ELR (cell line): ENCODE measurements around the gene ST6GALNAC6.

Experiments
- DNase-seq: peaks from one replicate; pipeline ENCODE4 v3.0.0-alpha.2; 2015; ENCODE audit warnings: low read depth

The ST6GALNAC6 gene

GRCh38 chr9:127916720-127917581 lies 17.5 kb upstream of the ST6GALNAC6 start, which contains the start of gene ST6GALNAC4:
Gene ST6GALNAC4, minus strand, starts transcription at chr9:127917041. Its CDS starts 622 bp downstream, at chr9:127916419.
- DNase-seq, result peak; percentile 90

DNA sequence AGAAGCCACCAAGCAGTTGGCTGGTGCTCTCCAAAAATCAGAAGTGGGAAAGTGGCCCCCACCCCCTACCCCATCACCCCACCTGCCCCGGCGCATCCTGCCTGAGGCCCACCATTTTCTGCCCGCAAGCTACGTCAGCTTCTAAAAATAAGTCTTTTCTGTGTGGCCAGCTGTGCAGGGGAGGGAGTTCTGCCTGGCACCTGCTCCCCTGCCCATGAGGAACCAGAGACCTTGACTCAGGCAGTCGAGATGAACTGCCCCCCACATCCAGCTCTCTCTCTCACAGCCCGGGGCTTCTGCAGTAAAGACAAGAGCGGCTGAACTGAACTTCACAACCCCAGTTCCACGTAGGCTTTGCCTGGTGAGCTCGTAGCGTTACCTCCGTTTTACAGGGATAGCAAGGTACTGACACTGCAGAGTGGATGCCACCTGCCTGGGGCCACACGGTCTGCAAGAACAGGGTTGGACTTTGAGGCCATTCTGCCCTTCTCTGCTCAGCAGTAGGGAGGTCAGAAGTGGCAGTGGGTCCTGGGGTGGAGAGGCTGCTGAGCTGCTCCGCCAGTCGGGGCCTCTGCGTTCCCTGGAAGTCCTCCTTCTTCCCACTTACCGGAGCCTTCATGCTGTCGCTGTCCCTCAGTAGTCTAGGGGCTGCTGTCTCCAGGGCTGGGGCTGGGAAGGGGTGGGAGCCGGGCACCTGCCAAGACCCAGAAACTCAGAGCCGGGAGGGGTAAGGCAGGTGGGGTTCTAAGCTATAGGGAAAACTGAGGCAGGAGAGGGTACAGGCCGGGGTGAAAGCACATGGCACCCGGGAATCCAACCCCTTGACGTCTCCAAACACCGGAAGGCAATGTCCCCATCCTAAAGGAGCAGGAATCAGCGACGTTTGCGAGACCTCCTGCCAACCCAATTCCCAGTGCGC lies 16.7 kb upstream of the ST6GALNAC6 start:
- DNase-seq, result no peak

DNA sequence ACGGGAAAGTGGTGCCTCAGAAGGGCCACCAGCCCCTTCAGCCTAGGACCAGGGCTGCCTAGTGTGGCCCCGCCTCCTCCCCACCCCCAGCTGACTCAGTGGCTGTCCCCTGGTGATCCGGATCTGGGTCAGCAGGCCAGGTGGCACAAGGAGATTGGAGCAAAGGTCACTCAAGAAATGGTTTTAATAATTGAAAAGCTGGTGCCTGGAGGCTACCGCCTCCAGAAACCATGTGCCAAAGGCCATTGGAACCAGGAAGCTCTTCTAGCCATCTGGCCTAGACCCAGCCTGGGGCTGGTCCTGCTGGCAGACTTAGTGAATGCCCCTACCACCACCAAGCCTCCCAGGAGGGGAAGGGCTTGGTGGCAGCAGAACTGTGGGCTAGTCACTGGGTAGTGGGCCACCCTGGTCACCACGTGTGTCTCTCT lies 15.9 kb upstream of the ST6GALNAC6 start:
- DNase-seq, result no peak

- no peak for DNase-seq
These were observed 14.3 kb upstream of the ST6GALNAC6 start for GRCh38 chr9:127913682-127914081.

DNA sequence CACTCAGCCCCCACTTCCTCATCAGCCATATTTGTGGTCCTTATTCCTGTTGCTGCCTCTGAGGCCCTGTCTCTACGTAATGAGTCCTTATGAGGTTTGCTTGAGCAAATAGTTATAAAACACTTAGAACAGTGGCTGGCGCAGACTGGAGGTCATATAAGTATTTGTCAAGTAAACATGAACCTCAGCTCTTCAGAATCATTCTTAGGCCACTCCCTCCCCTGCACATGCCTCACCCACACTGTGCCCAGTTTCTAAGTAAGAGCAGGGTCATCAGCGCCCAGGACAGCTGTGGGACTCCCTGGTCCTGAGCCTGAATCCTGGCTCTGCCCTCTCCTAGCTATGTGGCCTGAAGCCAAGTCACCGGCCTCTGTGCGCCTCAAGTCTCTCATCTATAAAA lies 13.5 kb upstream of the ST6GALNAC6 start:
- DNase-seq, result no peak

DNA sequence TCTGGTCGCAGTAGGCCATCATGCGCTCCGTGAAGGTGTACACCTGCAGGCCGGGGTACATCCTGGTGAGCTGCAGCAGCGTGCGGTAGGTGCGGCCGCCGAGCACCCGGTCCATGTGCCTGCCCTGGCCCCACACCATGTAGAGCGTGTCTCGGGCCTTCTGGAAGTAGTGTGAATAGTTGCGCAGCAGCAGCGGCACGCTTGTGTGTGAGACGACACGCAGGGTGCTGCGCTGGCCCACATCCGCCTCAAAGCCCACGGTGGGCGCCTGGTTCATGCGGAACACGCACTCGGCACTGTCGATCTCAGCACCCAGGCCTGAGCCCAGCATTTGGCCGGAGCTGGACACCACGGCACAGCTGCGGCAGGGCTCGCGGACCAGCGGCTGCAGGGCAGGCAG lies 12.9 kb upstream of the ST6GALNAC6 start:
- no peak for DNase-seq

DNA sequence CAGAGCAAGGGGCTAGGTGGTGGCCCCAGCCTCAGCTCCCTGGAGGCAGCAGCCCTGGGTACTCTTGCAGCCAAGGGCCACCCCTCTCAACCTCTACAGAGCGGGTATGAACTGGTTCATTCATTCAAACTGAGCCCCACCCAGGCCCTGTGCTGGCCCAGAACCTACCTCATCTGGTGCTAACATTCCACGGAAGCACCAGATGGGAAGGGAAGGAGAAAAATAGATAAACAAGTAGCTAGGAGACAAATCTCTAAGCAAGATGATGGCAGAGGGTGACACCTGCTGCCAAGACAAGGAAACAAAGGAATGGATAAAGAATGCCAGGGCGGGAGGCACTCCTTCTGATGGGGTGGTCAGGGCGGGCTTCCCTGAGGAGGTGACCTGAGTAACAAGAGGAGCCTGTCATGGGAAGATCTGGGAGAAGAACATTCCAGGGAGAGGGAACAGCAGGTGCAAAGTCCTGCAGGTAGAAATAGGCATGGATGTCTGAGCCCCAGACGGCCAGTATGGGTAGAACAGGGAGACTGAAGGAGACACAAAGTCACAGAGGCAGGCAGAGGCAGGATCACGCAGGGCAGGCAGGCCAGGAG lies 11.3 kb upstream of the ST6GALNAC6 start:
- peak; percentile 51 for DNase-seq

GRCh38 chr9:127909839-127910273 lies 10.5 kb upstream of the ST6GALNAC6 start:
- no peak for DNase-seq

DNA sequence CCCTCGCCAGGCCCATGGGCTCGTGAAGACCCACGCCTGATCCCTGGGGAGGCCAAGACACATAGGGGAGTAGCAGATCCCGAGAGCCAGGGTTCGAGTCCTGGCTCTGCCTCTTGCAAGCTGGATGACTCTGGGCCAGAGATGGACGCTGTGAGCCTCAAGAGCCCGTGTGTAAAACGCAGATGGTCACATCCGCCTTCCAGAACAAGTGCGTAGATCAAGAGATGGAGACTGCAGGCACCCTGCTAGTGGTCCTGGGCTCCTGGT lies 9.2 kb upstream of the ST6GALNAC6 start:
- no peak for DNase-seq

GRCh38 chr9:127907867-127908659 lies 8.7 kb upstream of the ST6GALNAC6 start:
- DNase-seq, result no peak

DNA sequence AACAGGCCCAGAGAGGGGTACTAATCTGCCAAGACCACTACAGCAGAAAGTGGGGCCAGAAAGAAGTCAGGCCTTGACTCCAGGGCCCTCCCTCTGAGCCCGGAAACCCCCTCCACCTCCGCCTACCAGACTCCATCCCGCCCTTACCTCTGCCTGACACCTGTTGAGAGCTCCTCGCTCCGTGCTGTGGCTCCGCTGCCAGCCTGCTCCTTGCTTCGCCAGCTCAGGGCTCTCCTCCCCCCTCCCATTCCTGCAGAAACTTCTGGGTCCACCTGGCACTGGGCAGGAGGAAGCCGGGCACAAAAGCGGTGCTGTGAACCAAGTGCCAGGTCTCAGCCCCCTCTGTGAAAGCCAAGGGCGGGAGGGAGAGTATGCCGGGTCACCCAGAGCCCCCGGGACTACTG lies 6.4 kb upstream of the ST6GALNAC6 start:
- no peak for DNase-seq

DNA sequence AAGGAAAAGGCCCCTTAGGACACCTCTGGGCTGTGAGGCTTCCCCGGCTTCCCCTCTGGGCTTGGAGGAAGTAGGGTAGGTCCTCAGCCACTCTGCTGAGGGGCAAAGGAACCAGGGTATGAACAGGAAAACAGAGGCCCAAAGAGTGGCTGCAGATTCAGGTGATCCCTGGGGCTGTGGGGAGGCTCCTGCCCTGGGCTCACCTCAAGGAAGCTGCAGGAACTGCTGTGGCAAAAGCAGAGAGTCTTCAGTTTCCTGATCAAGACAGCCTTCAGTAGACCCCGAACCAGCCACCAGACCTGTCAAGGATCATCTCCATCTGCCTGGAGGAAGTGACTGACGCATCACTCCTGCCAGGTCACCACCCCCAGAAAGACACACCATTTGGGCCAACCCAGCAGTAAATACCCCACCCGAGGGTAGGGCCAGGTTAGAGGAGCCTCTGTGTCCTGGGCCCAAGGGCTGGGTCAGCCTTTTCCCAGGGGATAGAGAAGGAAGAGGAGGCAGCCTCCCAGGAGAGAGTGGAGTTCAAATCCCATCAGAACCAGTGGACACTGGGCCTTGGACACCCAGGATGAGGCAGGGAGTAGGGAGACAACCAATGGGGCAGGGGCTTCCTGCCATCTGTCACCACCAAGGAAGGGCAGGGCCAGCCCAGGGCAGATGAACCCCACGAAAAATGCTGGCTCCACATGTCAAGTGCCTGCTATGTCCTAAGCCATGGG lies 5.8 kb upstream of the ST6GALNAC6 start:
- DNase-seq, result no peak

DNA sequence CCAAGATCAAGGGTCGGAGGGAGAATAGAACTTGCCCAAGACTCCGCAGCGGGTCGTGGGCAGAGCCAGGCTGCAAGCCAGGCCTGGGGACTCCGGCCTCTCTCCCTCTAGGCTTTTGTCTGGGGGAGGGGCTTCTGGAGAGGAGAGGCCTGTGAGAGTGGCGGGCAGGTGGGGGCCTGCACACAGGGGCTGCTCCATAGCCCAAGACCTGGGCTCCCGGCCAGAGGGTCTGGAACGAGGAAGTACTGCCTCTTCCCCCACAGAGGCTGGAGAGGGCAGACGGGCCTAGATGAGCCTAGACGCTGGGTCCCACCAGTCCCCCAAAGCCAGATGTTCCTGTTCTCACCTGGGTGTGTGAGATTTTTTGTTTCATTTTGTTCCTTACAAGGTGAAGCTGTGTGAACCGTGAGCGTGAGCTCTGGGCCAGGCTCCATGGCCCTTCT lies 5.2 kb upstream of the ST6GALNAC6 start:
- no peak for DNase-seq

DNA sequence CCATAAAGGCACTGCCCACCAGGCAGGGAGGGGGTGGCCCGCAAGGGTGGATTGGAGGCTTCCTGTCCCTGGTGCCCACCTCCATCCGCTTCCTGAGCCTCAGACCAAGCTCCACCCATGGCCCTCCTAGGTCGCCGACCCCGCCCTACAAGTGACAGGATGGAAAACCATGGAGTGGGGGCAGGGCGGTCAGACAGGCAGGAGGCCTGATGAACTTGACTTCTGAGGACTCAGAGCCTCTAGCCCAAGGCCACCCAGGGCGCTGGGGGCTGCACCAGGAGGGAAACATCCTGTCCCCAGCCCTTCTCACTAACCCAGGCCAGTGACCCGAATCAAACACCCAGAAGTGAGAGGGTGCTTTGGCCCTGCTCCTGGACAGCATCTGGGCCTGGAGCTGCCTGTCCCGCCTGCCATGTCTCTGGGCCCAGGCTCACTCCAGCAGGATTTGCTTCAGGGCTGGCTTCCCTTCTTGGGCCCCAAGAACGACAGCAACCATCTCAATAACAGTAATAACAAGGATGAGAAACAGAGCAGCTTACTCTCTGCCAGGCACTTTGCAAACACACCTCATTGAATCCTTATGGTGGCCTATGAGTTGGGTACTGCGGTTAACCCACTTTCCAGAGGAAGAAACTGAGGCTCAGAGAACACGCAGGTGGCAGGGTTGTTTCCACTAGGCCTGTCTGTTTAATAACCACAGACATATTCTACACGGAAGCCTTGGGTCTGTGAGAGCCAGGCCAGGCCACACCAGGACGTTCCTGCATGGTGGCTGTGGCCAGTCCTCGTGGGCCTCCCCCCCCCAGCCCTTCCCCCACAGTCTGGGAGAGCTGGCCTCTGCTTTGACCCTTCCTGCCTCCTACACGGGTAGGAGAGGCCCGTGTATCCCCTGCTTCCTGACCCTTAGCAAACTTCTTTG lies 4.4 kb upstream of the ST6GALNAC6 start:
- DNase-seq, result no peak

- peak; percentile 73 for DNase-seq
These were observed 823 bp downstream of the ST6GALNAC6 start for GRCh38 chr9:127898433-127899127.

GRCh38 chr9:127897193-127897692 lies 2.2 kb downstream of the ST6GALNAC6 start:
- DNase-seq, result peak; percentile 68

- no peak for DNase-seq
These were observed 2.8 kb downstream of the ST6GALNAC6 start for GRCh38 chr9:127896395-127897192.

- DNase-seq, result no peak
These were observed 3.6 kb downstream of the ST6GALNAC6 start for GRCh38 chr9:127895811-127896210.
